ENCODE measurements around the gene CRYBB1. TPM values are rescaled to one million over a fixed set of nuclear protein-coding genes. Genes with fewer than 3 reads are reported as not detected.

The CRYBB1 gene
- polyA plus RNA-seq, 3 donors: 0.33 to 1.6 (median 0.78) TPM

- no peaks in the 10 kb centered on the region for H3K36me3 ChIP-seq (replicated peaks in 1 of 2; ENCODE audit: control insufficient read depth in 1 of 2, insufficient read depth in 2 of 2, low read length in 2 of 2)
- no peak overlapping the region for H3K4me3 ChIP-seq (replicated peaks in 1 of 3; ENCODE audit: low read depth in 2 of 3, low read length in 3 of 3)
- no peaks in the 10 kb centered on the region for H4K20me1 ChIP-seq (ENCODE audit: insufficient read depth, low read length)
- no peaks in the 10 kb centered on the region for H3K9me3 ChIP-seq (replicated peaks in 1 of 2; ENCODE audit: control insufficient read depth in 1 of 2, insufficient read depth in 1 of 2, low read length in 2 of 2)
- H3K27me3 ChIP-seq (ENCODE audit: control insufficient read depth in 2 of 2, insufficient read depth in 2 of 2, low read length in 2 of 2): no peaks in the 10 kb centered on the region
- H3K4me3 Mint-ChIP-seq: no peak overlapping the region
- no peak overlapping the region for H3K27ac ChIP-seq (ENCODE audit: low read depth in 1 of 2, low read length in 2 of 2)
- no peaks in the 10 kb centered on the region for H3K36me3 Mint-ChIP-seq
- H3K27ac Mint-ChIP-seq: no peak overlapping the region
- no peak overlapping the region for H3K4me2 ChIP-seq (replicated peaks; ENCODE audit: extremely low read depth, low read length, poor library complexity, severe bottlenecking)
- peaks cover 0 to 8% (median 3%) of the 10 kb centered on the region in 7 donors for H3K9me3 Mint-ChIP-seq
- TF ChIP-seq, protein P1, sequence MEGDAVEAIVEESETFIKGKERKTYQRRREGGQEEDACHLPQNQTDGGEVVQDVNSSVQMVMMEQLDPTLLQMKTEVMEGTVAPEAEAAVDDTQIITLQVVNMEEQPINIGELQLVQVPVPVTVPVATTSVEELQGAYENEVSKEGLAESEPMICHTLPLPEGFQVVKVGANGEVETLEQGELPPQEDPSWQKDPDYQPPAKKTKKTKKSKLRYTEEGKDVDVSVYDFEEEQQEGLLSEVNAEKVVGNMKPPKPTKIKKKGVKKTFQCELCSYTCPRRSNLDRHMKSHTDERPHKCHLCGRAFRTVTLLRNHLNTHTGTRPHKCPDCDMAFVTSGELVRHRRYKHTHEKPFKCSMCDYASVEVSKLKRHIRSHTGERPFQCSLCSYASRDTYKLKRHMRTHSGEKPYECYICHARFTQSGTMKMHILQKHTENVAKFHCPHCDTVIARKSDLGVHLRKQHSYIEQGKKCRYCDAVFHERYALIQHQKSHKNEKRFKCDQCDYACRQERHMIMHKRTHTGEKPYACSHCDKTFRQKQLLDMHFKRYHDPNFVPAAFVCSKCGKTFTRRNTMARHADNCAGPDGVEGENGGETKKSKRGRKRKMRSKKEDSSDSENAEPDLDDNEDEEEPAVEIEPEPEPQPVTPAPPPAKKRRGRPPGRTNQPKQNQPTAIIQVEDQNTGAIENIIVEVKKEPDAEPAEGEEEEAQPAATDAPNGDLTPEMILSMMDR (IDR thresholded peaks at IDR 0.05): no peak
- H3K9ac ChIP-seq (ENCODE audit: insufficient read depth, low read length, poor library complexity, severe bottlenecking): no peak overlapping the region
- no peaks in the 10 kb centered on the region for H3K4me1 Mint-ChIP-seq
- 93% methylated on average over 4 of the region's 4 CpGs for WGBS (ENCODE audit: insufficient coverage)
- DNase-seq: no peak
- peaks cover 2 to 6% (median 4%) of the 10 kb centered on the region in 3 donors for H3K27me3 Mint-ChIP-seq (ENCODE audit: low read depth in 3 of 3)
- no peak overlapping the region for H2AFZ ChIP-seq (ENCODE audit: insufficient read depth, low read depth, low read length, poor library complexity, severe bottlenecking)
- H3K4me1 ChIP-seq (ENCODE audit: control insufficient read depth in 1 of 2, insufficient read depth in 2 of 2, low read length in 2 of 2): no peaks in the 10 kb centered on the region
- H3K79me2 ChIP-seq (ENCODE audit: insufficient read depth, low read length): no peaks in the 10 kb centered on the region
- intact Hi-C loops (cut with micrococcal nuclease): no loop called here
These were observed 13.5 kb upstream of the CRYBB1 start for GRCh38 chr22:26631282-26631681.

- H3K4me3 Mint-ChIP-seq: no peak overlapping the region
- H3K27ac Mint-ChIP-seq: peak overlapping the region in 1 of 7 donors; percentile 74
- Histone ChIP-seq H3K4me1 (ENCODE audit: control insufficient read depth in 1 of 2, insufficient read depth in 2 of 2, low read length in 2 of 2) (no peaks in the 10 kb centered on the region), H2AFZ (ENCODE audit: insufficient read depth, low read depth, low read length, poor library complexity, severe bottlenecking) (no peak overlapping the region), H3K79me2 (ENCODE audit: insufficient read depth, low read length) (no peaks in the 10 kb centered on the region), H3K27me3 (ENCODE audit: control insufficient read depth in 2 of 2, insufficient read depth in 2 of 2, low read length in 2 of 2) (no peaks in the 10 kb centered on the region), H3K4me2 (replicated peaks; ENCODE audit: extremely low read depth, low read length, poor library complexity, severe bottlenecking) (no peak overlapping the region), H3K4me3 (replicated peaks in 1 of 3; ENCODE audit: low read depth in 2 of 3, low read length in 3 of 3) (no peak overlapping the region), H3K36me3 (replicated peaks in 1 of 2; ENCODE audit: control insufficient read depth in 1 of 2, insufficient read depth in 2 of 2, low read length in 2 of 2) (no peaks in the 10 kb centered on the region), H3K9ac (ENCODE audit: insufficient read depth, low read length, poor library complexity, severe bottlenecking) (no peak overlapping the region), H3K9me3 (replicated peaks in 1 of 2; ENCODE audit: control insufficient read depth in 1 of 2, insufficient read depth in 1 of 2, low read length in 2 of 2) (no peaks in the 10 kb centered on the region), H4K20me1 (ENCODE audit: insufficient read depth, low read length) (no peaks in the 10 kb centered on the region), H3K27ac (ENCODE audit: low read depth in 1 of 2, low read length in 2 of 2) (no peak overlapping the region)
- no peaks in the 10 kb centered on the region for H3K36me3 Mint-ChIP-seq
- peaks cover 2 to 6% (median 4%) of the 10 kb centered on the region in 3 donors for H3K27me3 Mint-ChIP-seq (ENCODE audit: low read depth in 3 of 3)
- TF ChIP-seq, protein P1 (IDR thresholded peaks at IDR 0.05): no peak
- no peak for DNase-seq
- intact Hi-C loops (cut with micrococcal nuclease): no loop called here
- H3K4me1 Mint-ChIP-seq: no peaks in the 10 kb centered on the region
- peaks cover 0 to 8% (median 3%) of the 10 kb centered on the region in 7 donors for H3K9me3 Mint-ChIP-seq
- 99% methylated on average over 15 of the region's 18 CpGs for WGBS (ENCODE audit: insufficient coverage)
These were observed 12.3 kb upstream of the CRYBB1 start for GRCh38 chr22:26629988-26630761.

Data from CD14-positive monocyte (primary cell).